Testis (tissue), 2 donors: ENCODE measurements around the gene BCOR.

ENCODE experiments used
- POLR2A ChIP-seq: fragments of 450-650 bp; IDR thresholded peaks from one replicate; pipeline ENCODE4 v1.6.1; 2017; ENCODE audit warnings: antibody characterized with exemption, mild to moderate bottlenecking, moderate library complexity
- TF ChIP-seq, protein P1 (sequence below), 3 experiments: fragments of 450-650 bp in 2 of 3; fragments of 200-600 bp in 1 of 3; sonication (generic) in 1 of 3; IDR thresholded peaks; one replicate each; pipeline ENCODE4 v1.5.1; 2016 to 2019; ENCODE audit warnings: antibody characterized with exemption in 3 of 3, mild to moderate bottlenecking in 2 of 3, moderate library complexity in 1 of 3

DNA sequence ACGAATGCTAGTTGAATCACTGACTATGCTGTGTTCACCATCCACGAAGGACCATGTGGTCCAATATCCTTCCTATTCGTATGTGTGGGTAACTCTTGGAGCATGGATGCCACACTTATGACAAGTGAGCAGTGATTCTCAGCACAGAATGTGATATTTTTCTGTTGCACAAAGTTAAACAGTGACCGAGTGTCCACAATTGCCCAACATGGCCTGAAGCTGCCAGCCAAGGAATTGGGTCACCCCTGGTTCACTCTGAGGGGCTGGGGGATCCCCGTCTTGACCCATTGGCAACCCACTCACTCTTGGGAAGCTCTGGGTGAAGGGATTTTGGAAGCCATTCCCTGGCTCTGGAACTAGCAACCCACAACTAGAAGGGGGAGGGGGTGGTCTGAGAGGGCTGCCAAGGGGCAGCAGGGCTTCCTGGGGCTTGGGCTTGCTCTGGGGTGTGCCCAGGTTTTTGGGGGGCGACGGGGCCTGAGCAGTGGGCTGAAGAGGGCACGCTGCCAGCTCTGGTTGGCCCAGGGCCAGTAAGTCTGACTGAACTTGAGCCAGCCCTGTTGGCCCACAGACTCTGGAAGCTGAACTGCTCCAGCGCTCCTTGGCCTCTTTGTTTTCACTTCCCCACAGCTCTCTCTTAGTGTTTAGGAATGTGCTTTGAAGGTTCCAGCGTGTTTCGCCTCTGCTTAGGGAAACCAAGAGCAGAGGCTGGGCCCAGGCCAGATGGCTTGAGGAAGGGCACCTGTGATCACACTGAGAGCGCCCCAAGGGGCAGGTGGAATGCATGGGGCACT is 43.1 kb upstream of the BCOR start:
- TF ChIP-seq, protein P1, sequence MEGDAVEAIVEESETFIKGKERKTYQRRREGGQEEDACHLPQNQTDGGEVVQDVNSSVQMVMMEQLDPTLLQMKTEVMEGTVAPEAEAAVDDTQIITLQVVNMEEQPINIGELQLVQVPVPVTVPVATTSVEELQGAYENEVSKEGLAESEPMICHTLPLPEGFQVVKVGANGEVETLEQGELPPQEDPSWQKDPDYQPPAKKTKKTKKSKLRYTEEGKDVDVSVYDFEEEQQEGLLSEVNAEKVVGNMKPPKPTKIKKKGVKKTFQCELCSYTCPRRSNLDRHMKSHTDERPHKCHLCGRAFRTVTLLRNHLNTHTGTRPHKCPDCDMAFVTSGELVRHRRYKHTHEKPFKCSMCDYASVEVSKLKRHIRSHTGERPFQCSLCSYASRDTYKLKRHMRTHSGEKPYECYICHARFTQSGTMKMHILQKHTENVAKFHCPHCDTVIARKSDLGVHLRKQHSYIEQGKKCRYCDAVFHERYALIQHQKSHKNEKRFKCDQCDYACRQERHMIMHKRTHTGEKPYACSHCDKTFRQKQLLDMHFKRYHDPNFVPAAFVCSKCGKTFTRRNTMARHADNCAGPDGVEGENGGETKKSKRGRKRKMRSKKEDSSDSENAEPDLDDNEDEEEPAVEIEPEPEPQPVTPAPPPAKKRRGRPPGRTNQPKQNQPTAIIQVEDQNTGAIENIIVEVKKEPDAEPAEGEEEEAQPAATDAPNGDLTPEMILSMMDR (IDR thresholded peaks at IDR 0.05) = no peak
- TF ChIP-seq POLR2A = no peak
